PFSK-1 (cell line): ENCODE data around the gene TERT.

Experiments used
- FOXP2 ChIP-seq: optimal IDR thresholded peaks from 2 replicates; pipeline ENCODE3; 2011; ENCODE audit warnings: borderline replicate concordance, control low read depth, inconsistent platforms; ENCODE audit not compliant: insufficient read depth; ENCODE audit errors: extremely low read length, extremely low read depth
- POLR2AphosphoS5 ChIP-seq: IDR thresholded peaks from 2 replicates; pipeline ENCODE4 v1.6.1; 2012; ENCODE audit warnings: low read depth, mild to moderate bottlenecking, control low read depth, low read length, moderate library complexity
- SIN3A ChIP-seq: IDR thresholded peaks from 2 replicates; pipeline ENCODE4 v1.6.1; 2012; ENCODE audit warnings: mild to moderate bottlenecking, low read length, moderate library complexity, borderline replicate concordance; ENCODE audit not compliant: insufficient read depth
- TAF1 ChIP-seq: IDR thresholded peaks from 2 replicates; pipeline ENCODE4 v1.6.1; 2012; ENCODE audit warnings: low read length, control low read depth, borderline replicate concordance; ENCODE audit not compliant: insufficient read depth
- TF ChIP-seq, protein P1 (sequence below), 2 experiments: IDR thresholded peaks; 2 replicates each; pipeline versions ENCODE4 v1.6.1 to v1.8.0; 2011 to 2012; ENCODE audit warnings: low read depth in 2 of 2, low read length in 2 of 2, control low read depth in 1 of 2, inconsistent platforms in 1 of 2, mild to moderate bottlenecking in 1 of 2, moderate library complexity in 1 of 2; ENCODE audit not compliant: insufficient read depth in 1 of 2

GRCh38 chr5:1285883-1286291, 9.0 kb downstream of the TERT start:
- TF ChIP-seq, protein P1, sequence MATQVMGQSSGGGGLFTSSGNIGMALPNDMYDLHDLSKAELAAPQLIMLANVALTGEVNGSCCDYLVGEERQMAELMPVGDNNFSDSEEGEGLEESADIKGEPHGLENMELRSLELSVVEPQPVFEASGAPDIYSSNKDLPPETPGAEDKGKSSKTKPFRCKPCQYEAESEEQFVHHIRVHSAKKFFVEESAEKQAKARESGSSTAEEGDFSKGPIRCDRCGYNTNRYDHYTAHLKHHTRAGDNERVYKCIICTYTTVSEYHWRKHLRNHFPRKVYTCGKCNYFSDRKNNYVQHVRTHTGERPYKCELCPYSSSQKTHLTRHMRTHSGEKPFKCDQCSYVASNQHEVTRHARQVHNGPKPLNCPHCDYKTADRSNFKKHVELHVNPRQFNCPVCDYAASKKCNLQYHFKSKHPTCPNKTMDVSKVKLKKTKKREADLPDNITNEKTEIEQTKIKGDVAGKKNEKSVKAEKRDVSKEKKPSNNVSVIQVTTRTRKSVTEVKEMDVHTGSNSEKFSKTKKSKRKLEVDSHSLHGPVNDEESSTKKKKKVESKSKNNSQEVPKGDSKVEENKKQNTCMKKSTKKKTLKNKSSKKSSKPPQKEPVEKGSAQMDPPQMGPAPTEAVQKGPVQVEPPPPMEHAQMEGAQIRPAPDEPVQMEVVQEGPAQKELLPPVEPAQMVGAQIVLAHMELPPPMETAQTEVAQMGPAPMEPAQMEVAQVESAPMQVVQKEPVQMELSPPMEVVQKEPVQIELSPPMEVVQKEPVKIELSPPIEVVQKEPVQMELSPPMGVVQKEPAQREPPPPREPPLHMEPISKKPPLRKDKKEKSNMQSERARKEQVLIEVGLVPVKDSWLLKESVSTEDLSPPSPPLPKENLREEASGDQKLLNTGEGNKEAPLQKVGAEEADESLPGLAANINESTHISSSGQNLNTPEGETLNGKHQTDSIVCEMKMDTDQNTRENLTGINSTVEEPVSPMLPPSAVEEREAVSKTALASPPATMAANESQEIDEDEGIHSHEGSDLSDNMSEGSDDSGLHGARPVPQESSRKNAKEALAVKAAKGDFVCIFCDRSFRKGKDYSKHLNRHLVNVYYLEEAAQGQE (IDR thresholded peaks at IDR 0.05; ENCODE audit: insufficient read depth in 1 of 2, low read depth in 2 of 2, low read length in 2 of 2) = no peak
- TF ChIP-seq POLR2AphosphoS5 (no peak), SIN3A (no peak), TAF1 (no peak), FOXP2 (no peak)
